RWPE1 (cell line): ENCODE data around the gene ETV1.

ENCODE experiments used
- CTCF ChIA-PET: fragments of 350-600 bp; sonication (Branson Sonifier 250); formaldehyde crosslinking; extraction: SDS; loops from one replicate; lab custom pipeline; 2021; lab: Yijun Ruan, JAX
- POLR2A ChIA-PET: fragments of 400-600 bp; formaldehyde crosslinking; extraction: SDS; loops from one replicate; lab custom pipeline; 2020; ENCODE audit warnings: antibody characterized with exemption; ENCODE audit not compliant: low non-redundant PET; lab: Yijun Ruan, JAX
- DNase-seq: peaks from one replicate; pipeline ENCODE4 v3.0.0; 2012; ENCODE audit warnings: low spot score
- H3K27ac ChIP-seq: fragments of 450-650 bp; 2 replicates; pipeline ENCODE4 v1.5.1; 2017
- TF ChIP-seq, protein P1 (sequence below): fragments of 450-650 bp; conservative IDR thresholded peaks from 2 replicates; pipeline ENCODE4 v1.5.1; 2017; ENCODE audit warnings: low read depth, mild to moderate bottlenecking

Gene ETV1

DNA sequence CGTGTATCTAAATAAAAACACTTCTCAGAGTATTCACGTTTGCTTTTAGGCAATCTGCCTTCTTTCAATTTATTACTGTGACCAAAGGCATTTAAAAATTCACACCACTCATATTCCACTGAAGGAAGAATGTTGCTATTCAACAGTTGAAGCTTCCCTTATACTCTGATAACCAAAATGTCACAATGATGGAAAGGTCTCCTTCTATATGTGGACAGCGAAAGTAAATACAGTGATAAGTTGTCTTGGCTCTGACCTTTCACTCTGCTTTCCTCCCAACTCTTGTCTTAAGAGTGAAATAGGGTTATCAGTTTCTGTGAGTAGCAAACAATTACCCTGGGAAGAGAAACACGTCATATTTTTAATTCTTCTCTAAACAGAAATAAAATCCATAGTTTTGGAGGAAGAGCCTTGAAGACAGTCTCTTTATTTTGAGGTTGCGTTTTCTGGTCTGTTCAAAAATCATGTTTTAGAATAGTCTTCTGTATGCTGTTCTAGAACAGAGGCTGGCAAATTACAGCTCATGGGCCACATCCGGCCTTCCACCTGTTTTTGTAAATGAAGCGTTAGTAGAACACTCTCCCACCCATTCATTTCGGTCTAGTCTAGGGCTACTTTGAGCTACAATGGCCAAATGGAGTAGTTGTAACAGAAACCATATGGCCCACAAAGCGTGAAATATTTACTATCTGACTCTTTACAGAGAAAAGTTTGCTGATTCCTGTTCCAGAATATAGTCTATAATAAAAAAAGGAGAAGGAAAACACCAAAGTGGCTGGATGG lies 41.3 kb downstream of the ETV1 start:
- TF ChIP-seq, protein P1, sequence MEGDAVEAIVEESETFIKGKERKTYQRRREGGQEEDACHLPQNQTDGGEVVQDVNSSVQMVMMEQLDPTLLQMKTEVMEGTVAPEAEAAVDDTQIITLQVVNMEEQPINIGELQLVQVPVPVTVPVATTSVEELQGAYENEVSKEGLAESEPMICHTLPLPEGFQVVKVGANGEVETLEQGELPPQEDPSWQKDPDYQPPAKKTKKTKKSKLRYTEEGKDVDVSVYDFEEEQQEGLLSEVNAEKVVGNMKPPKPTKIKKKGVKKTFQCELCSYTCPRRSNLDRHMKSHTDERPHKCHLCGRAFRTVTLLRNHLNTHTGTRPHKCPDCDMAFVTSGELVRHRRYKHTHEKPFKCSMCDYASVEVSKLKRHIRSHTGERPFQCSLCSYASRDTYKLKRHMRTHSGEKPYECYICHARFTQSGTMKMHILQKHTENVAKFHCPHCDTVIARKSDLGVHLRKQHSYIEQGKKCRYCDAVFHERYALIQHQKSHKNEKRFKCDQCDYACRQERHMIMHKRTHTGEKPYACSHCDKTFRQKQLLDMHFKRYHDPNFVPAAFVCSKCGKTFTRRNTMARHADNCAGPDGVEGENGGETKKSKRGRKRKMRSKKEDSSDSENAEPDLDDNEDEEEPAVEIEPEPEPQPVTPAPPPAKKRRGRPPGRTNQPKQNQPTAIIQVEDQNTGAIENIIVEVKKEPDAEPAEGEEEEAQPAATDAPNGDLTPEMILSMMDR, result no peak
- H3K27ac ChIP-seq, result no peak overlapping the region
- DNase-seq, result no peak
- POLR2A ChIA-PET, result no interaction called here
- CTCF ChIA-PET, result interaction anchor here (0.7 kb wide), 1 partner anchor 443 kb away, joined by 5 read pairs; no protein-coding TSS in a partner anchor

DNA sequence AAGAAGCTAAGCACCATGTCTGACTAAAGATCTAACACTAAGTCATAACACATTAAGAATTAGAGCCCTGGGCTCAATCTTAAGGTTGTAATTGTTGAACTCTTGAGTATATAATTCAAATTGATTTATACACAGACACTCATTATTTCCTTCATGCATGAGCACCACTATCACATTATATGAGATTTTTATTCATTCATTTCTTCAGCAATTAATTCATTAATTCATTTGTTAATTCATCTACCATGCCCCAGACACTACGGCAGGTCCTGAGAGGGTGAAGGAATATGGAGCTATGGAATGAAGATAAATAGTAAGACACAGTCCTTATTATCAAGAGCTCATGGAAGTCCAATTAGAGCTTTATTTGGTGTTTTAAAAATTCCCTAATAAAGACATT lies 41.9 kb downstream of the ETV1 start:
- H3K27ac ChIP-seq, result no peak overlapping the region
- TF ChIP-seq, protein P1, result no peak
- CTCF ChIA-PET, result no interaction called here
- POLR2A ChIA-PET, result no interaction called here
- DNase-seq, result no peak

DNA sequence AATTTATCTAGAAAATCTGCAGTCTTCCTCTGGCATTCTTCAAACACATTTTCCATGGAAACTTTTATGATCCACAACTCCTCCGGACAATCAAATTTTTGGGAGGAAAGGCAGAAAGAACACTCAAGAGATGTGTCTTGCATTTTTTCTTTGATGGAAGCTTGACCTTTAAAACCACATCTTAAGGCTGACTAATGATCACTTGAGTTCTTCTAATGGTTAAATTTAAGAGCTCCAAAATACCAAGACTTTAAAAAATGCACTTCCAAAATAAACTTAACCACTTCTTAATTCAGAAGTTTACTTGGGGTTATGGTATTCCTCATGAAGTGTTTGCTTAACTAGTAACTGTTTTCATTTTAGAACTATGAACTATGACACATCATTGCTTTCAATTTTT lies 43.3 kb downstream of the ETV1 start:
- CTCF ChIA-PET, result interaction anchor here (0.9 kb wide), 1 partner anchor 102 kb away, joined by 3 read pairs; no protein-coding TSS in a partner anchor

DNA sequence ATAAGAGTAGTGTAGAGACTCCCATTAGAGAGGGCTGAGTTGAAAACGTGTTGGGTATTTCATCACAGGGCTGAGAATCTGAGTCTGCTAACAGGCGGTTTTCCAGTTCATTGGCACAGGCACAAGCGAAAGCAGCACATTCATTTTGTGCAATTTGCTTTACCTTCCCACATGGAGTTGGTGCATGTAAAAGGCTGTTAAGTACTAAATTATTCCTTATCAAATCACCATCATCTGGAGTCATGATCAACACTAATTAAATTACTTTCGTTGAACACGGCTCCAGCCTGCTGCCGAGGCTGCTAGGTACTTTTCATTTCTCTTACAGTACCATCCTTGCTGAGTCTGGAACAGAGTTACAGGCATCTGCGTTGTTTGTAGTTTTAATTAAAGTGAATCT lies 43.8 kb downstream of the ETV1 start:
- no peak for DNase-seq

More for the DNA sequence above, 43.3 kb downstream of the ETV1 start:
- H3K27ac ChIP-seq, result no peak overlapping the region
- TF ChIP-seq, protein P1, result no peak
- no peak for DNase-seq
- POLR2A ChIA-PET, result no interaction called here

DNA sequence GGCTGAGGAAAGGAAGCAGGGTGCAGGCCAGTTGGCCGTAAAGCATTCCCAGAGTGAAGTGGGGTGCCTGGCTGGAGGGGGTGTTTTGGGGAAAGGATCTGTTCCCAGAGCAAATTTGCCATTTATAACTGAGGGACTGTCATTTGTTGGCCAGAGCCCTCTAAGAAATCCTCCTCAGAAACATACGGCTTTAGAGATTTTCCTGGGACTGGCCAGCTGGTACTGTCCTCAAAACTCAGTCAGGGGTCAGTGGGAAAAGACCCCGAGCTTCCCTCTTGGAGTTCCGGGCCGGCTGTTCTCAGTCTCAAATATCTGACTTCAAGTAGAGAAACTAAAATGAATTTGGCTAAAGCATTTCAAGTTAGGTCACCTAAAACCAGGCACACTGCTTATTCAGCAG lies 55.9 kb downstream of the ETV1 start:
- CTCF ChIA-PET, result no interaction called here
- POLR2A ChIA-PET, result no interaction called here

More for the DNA sequence above, 43.8 kb downstream of the ETV1 start:
- POLR2A ChIA-PET, result no interaction called here
- CTCF ChIA-PET, result no interaction called here
- H3K27ac ChIP-seq, result no peak overlapping the region
- TF ChIP-seq, protein P1, result no peak

DNA sequence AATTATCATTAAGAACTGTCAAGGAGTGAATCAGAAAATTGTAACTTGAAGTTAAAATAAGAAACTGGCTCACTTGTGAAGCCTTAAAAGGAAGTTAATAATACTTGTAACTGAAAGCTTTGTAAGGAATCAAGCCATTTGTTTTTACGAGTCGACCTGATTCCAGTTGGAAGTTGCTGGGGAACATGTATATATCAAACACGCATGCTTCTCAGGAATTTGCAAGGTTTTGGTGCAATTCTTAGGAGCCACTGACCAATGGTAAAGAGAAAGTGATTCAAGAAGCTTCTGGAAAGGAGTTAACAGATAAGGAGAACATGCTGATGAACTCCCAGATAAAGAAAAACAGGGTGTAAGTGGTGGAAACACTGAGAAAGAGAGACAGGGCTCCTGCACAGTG lies 56.4 kb downstream of the ETV1 start:
- POLR2A ChIA-PET, result no interaction called here
- CTCF ChIA-PET, result no interaction called here
- no peak overlapping the region for H3K27ac ChIP-seq
- TF ChIP-seq, protein P1, result no peak
- DNase-seq, result no peak

More for the DNA sequence above, 55.9 kb downstream of the ETV1 start:
- no peak for DNase-seq
- TF ChIP-seq, protein P1, result no peak
- no peak overlapping the region for H3K27ac ChIP-seq
